CD14-positive monocyte (primary cell): Measurements from ENCODE around the gene USP25. TPM values are rescaled to one million over a fixed set of nuclear protein-coding genes. Genes with fewer than 3 reads are reported as not detected.
"Not testable (repeated sequence)": the region's sequence is repeated elsewhere in the genome, so short reads cannot be mapped to it uniquely, and the experiment has no call there.

Experiments used
- DNase-seq, 3 donors: peaks; one replicate each; pipeline ENCODE4 v3.0.0-alpha.2; 2011 to 2022
- H2AFZ ChIP-seq: 2 replicates; pipeline ENCODE4 v1.6.0; 2012; ENCODE audit warnings: mild to moderate bottlenecking, low read depth, low read length, inconsistent platforms; ENCODE audit not compliant: insufficient read depth, poor library complexity, severe bottlenecking
- H3K27ac ChIP-seq, 2 donors: 1 replicate in 1 of 2; 2 replicates in 1 of 2; pipeline ENCODE4 v1.5.1; 2012 to 2013; ENCODE audit warnings: low read length in 2 of 2, control low read depth in 1 of 2, inconsistent platforms in 1 of 2, low read depth in 1 of 2, mild to moderate bottlenecking in 1 of 2
- H3K27me3 ChIP-seq, 2 donors: one replicate each; pipeline versions ENCODE4 v1.6.0 to v1.6.1; 2011 to 2013; ENCODE audit warnings: low read length in 2 of 2; ENCODE audit not compliant: control insufficient read depth in 2 of 2, insufficient read depth in 2 of 2
- H3K36me3 ChIP-seq, 2 donors: replicated peaks in 1 of 2; 1 replicate in 1 of 2; 2 replicates in 1 of 2; pipeline versions ENCODE4 v1.5.1 to v1.6.1; 2012 to 2013; ENCODE audit warnings: low read length in 2 of 2, control low read depth in 1 of 2, inconsistent platforms in 1 of 2, mild to moderate bottlenecking in 1 of 2; ENCODE audit not compliant: insufficient read depth in 2 of 2, control insufficient read depth in 1 of 2
- H3K4me1 ChIP-seq, 2 donors: 1 replicate in 1 of 2; 2 replicates in 1 of 2; pipeline versions ENCODE4 v1.5.1 to v1.6.1; 2012 to 2013; ENCODE audit warnings: low read length in 2 of 2, control low read depth in 1 of 2, inconsistent platforms in 1 of 2, mild to moderate bottlenecking in 1 of 2, moderate library complexity in 1 of 2; ENCODE audit not compliant: insufficient read depth in 2 of 2, control insufficient read depth in 1 of 2
- H3K4me2 ChIP-seq: replicated peaks from 2 replicates; pipeline ENCODE3; 2012; ENCODE audit warnings: low read length, moderate library complexity, mild to moderate bottlenecking; ENCODE audit not compliant: poor library complexity, severe bottlenecking; ENCODE audit errors: extremely low read depth
- H3K4me3 ChIP-seq, 3 experiments: fragments of 200-600 bp in 1 of 3; sonication (generic) in 1 of 3; replicated peaks in 1 of 3; 1 replicate in 2 of 3; 2 replicates in 1 of 3; pipeline ENCODE4 v1.5.1; 2011 to 2013; ENCODE audit warnings: low read length in 3 of 3, mild to moderate bottlenecking in 3 of 3, control low read depth in 2 of 3, low read depth in 2 of 3, inconsistent platforms in 1 of 3, moderate library complexity in 1 of 3
- H3K79me2 ChIP-seq: 2 replicates; pipeline ENCODE4 v1.6.0; 2012; ENCODE audit warnings: mild to moderate bottlenecking, control low read depth, inconsistent platforms, low read length, moderate library complexity; ENCODE audit not compliant: insufficient read depth
- H3K9ac ChIP-seq: 2 replicates; pipeline ENCODE4 v1.6.0; 2017; ENCODE audit warnings: low read length, mild to moderate bottlenecking; ENCODE audit not compliant: insufficient read depth, poor library complexity, severe bottlenecking
- H3K9me3 ChIP-seq, 2 donors: replicated peaks in 1 of 2; 1 replicate in 1 of 2; 2 replicates in 1 of 2; pipeline versions ENCODE4 v1.5.1 to v1.6.1; 2012 to 2013; ENCODE audit warnings: low read length in 2 of 2, control low read depth in 1 of 2; ENCODE audit not compliant: control insufficient read depth in 1 of 2, insufficient read depth in 1 of 2
- H4K20me1 ChIP-seq: 2 replicates; pipeline ENCODE4 v1.6.0; 2012; ENCODE audit warnings: mild to moderate bottlenecking, low read length, control low read depth, moderate library complexity; ENCODE audit not compliant: insufficient read depth
- H3K27ac Mint-ChIP-seq, 7 donors: one replicate each; pipeline ENCODE4 v1.8.0; 2020; ENCODE audit warnings: mild to moderate bottlenecking in 7 of 7, mixed read lengths in 7 of 7, moderate library complexity in 6 of 7, inconsistent platforms in 2 of 7
- H3K27me3 Mint-ChIP-seq, 3 donors: one replicate each; pipeline ENCODE4 v1.8.0; 2021 to 2022; ENCODE audit warnings: low read depth in 3 of 3, mild to moderate bottlenecking in 3 of 3, mixed read lengths in 3 of 3, moderate library complexity in 3 of 3, inconsistent platforms in 1 of 3
- H3K36me3 Mint-ChIP-seq, 2 donors: one replicate each; pipeline ENCODE4 v1.8.0; 2020; ENCODE audit warnings: mixed read lengths in 2 of 2, inconsistent platforms in 1 of 2, mild to moderate bottlenecking in 1 of 2
- H3K4me1 Mint-ChIP-seq: one replicate; pipeline ENCODE4 v1.8.0; 2020; ENCODE audit warnings: mild to moderate bottlenecking, mixed read lengths
- H3K4me3 Mint-ChIP-seq, 2 donors: one replicate each; pipeline ENCODE4 v1.8.0; 2020; ENCODE audit warnings: mild to moderate bottlenecking in 2 of 2, mixed read lengths in 2 of 2, moderate library complexity in 1 of 2
- H3K9me3 Mint-ChIP-seq, 7 donors: one replicate each; pipeline ENCODE4 v1.8.0; 2020 to 2022; ENCODE audit warnings: mixed read lengths in 7 of 7, mild to moderate bottlenecking in 6 of 7, moderate library complexity in 6 of 7, inconsistent platforms in 2 of 7
- WGBS: methylation state at CpG from one replicate; pipeline ENCODE4 v1.1.5; 2013; ENCODE audit warnings: missing lambda C conversion rate; ENCODE audit not compliant: insufficient coverage; 5-methylcytosine and 5-hydroxymethylcytosine counted together
- intact Hi-C, 2 donors: fragments of 100-400 bp; cut with micrococcal nuclease; formaldehyde crosslinking; loops; one replicate each; pipeline versions ENCODE4 v1.15.0 to v1.15.1; 2023
- polyA plus RNA-seq, 3 donors: library from polyadenylated mRNA; depleted of rRNA in 1 of 3; unstranded in 2 of 3; stranded (reverse) in 1 of 3; fragments of 300-500 nt in 2 of 3; fragments of >200 nt in 1 of 3; fragmentation: Illumina TruSeq in 2 of 3; gene quantifications; 1 replicate in 2 of 3; 2 replicates in 1 of 3; pipeline ENCODE4 v1.2.3, GENCODE V29; 2012 to 2021
- TF ChIP-seq, protein P1 (sequence below): fragments of 200-600 bp; IDR thresholded peaks from one replicate; pipeline ENCODE4 v1.8.0; 2022; ENCODE audit warnings: antibody characterized with exemption, mild to moderate bottlenecking

The USP25 gene
- polyA plus RNA-seq, 3 donors, result 7.2 to 15.6 (median 9.6) TPM

DNA sequence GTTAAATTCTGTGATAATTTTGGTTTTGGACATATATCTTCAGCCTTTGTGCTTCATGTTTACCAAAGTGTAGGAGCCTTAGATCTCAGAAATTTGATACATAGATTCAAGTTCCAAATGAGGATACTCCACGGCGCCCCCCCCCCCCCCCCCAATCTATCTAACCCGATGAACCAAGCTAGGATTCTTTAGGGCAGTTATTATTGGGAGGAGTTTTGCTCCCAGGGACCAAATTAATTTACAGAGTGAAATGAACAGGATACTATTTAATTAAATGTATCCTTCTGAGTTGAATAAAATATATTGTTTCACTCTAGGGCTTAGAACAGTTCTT, 3.2 kb downstream of the USP25 start:
- H2AFZ ChIP-seq, result no peak overlapping the region
- TF ChIP-seq, protein P1, sequence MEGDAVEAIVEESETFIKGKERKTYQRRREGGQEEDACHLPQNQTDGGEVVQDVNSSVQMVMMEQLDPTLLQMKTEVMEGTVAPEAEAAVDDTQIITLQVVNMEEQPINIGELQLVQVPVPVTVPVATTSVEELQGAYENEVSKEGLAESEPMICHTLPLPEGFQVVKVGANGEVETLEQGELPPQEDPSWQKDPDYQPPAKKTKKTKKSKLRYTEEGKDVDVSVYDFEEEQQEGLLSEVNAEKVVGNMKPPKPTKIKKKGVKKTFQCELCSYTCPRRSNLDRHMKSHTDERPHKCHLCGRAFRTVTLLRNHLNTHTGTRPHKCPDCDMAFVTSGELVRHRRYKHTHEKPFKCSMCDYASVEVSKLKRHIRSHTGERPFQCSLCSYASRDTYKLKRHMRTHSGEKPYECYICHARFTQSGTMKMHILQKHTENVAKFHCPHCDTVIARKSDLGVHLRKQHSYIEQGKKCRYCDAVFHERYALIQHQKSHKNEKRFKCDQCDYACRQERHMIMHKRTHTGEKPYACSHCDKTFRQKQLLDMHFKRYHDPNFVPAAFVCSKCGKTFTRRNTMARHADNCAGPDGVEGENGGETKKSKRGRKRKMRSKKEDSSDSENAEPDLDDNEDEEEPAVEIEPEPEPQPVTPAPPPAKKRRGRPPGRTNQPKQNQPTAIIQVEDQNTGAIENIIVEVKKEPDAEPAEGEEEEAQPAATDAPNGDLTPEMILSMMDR, result no peak
- peak overlapping the region in 1 of 2 donors; percentile 34 for H3K27ac ChIP-seq
- no CpG with 5 or more reads among the region's 3 CpGs for WGBS
- no peaks in the 10 kb centered on the region for H3K27me3 ChIP-seq
- peak overlapping the region in 2 of 3 experiments; percentile 90 to 98 for H3K4me3 ChIP-seq
- H3K9me3 ChIP-seq, result no peaks in the 10 kb centered on the region
- H4K20me1 ChIP-seq, result peaks cover 72% of the 10 kb centered on the region
- peak overlapping the region; percentile 97 for H3K4me2 ChIP-seq
- H3K27ac Mint-ChIP-seq, result peak overlapping the region in 4 of 7 donors; percentile 54 to 81 (median 62)
- H3K4me1 Mint-ChIP-seq, result peaks cover 55% of the 10 kb centered on the region
- no peaks in the 10 kb centered on the region for H3K36me3 ChIP-seq
- H3K27me3 Mint-ChIP-seq, result no peaks in the 10 kb centered on the region
- peaks cover 77% of the 10 kb centered on the region for H3K79me2 ChIP-seq
- no peak overlapping the region for H3K4me3 Mint-ChIP-seq
- no peaks in the 10 kb centered on the region for H3K9me3 Mint-ChIP-seq
- intact Hi-C loops, result loop anchor here in 1 of 2 donors (5.0 kb wide), 1 partner anchor 1351 kb away; the partner anchor contains the start of gene HSPA13
- no peaks in the 10 kb centered on the region for H3K36me3 Mint-ChIP-seq
- DNase-seq, result no peak
- H3K4me1 ChIP-seq, result peaks cover 34 to 54% of the 10 kb centered on the region in 2 donors
- H3K9ac ChIP-seq, result no peak overlapping the region

- H3K36me3 Mint-ChIP-seq, result peaks cover 0 to 3% of the 10 kb centered on the region in 2 donors
- Histone ChIP-seq H4K20me1 (peaks cover 96% of the 10 kb centered on the region), H3K27ac (peak overlapping the region in 1 of 2 donors; percentile 67), H3K9me3 (no peaks in the 10 kb centered on the region), H2AFZ (no peak overlapping the region), H3K27me3 (no peaks in the 10 kb centered on the region), H3K9ac (no peak overlapping the region), H3K79me2 (peaks cover 100% of the 10 kb centered on the region), H3K4me2 (peak overlapping the region; percentile 48), H3K4me3 (peak overlapping the region in 1 of 3 experiments; percentile 46), H3K36me3 (no peaks in the 10 kb centered on the region), H3K4me1 (peaks cover 34 to 62% of the 10 kb centered on the region in 2 donors)
- no peak for DNase-seq
- TF ChIP-seq, protein P1, result no peak
- H3K27ac Mint-ChIP-seq, result peak overlapping the region in 6 of 7 donors; percentile 73 to 92 (median 89)
- H3K27me3 Mint-ChIP-seq, result no peaks in the 10 kb centered on the region
- WGBS, result 100% methylated on average over 2 of the region's 2 CpGs
- no peak overlapping the region for H3K4me3 Mint-ChIP-seq
- H3K4me1 Mint-ChIP-seq, result peaks cover 72% of the 10 kb centered on the region
- intact Hi-C loops, result no loop called here
- no peaks in the 10 kb centered on the region for H3K9me3 Mint-ChIP-seq
Measured at GRCh38 chr21:15735409-15735808, 5.6 kb downstream of the USP25 start.

DNA sequence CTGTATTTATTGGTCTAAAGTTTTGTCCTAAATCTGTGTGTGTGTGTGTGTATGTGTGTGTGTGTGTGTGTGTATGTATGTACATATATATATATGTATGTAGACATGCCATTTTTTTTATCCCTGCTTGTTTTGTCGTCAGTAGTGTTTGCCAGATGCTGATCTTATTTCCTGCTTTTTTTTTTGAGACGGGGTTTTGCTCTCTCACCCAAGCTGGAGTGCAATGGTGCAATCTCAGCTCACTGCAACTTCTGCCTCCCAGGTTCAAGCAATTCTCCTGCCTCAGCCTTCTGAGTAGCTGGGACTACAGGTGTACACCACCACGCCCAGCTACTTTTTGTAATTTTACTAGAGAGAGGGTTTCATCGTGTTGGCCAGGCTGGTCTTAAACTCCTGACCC, 6.1 kb downstream of the USP25 start:
- 60% methylated on average over 1 of the region's 4 CpGs for WGBS
- peaks cover 75% of the 10 kb centered on the region for H3K4me1 Mint-ChIP-seq
- intact Hi-C loops, H2AFZ ChIP-seq, H3K9ac ChIP-seq, H3K27me3 Mint-ChIP-seq, H3K27me3 ChIP-seq, H3K36me3 ChIP-seq, H3K36me3 Mint-ChIP-seq, H3K9me3 ChIP-seq, H3K9me3 Mint-ChIP-seq: not testable (repeated sequence)
- Histone ChIP-seq H3K4me2 (peak overlapping the region; percentile 48), H3K27ac (peak overlapping the region; percentile 29 to 67), H3K4me3 (peak overlapping the region in 1 of 3 experiments; percentile 46), H3K79me2 (peaks cover 100% of the 10 kb centered on the region), H4K20me1 (peaks cover 96% of the 10 kb centered on the region), H3K4me1 (peaks cover 34 to 62% of the 10 kb centered on the region in 2 donors)
- H3K27ac Mint-ChIP-seq, result peak overlapping the region; percentile 72 to 92 (median 89)
- H3K4me3 Mint-ChIP-seq, result peak overlapping the region; percentile 55 to 78
- DNase-seq, result peak; percentile 24 to 29 (median 27)
